GM21360 (cell line): Measurements from ENCODE around the gene ARPC1A.
A peak's percentile ranks its signal among the peaks of the same experiment; 100 is the strongest.
"Not testable (repeated sequence)": the region's sequence is repeated elsewhere in the genome, so short reads cannot be mapped to it uniquely, and the experiment has no call there.

ENCODE experiments used
- ATAC-seq: cut with Tn5 transposase; IDR thresholded peaks from one replicate; pipeline ENCODE4 v1.9.1; 2021; ENCODE audit warnings: mild to moderate bottlenecking, moderate library complexity; ENCODE audit not compliant: unreplicated experiment

Gene ARPC1A

GRCh38 chr7:99325592-99326407 is at the start of gene ARPC1A:
ARPC1A (plus strand) TSS chr7:99325898; CDS start chr7:99333354, 7,456 bp downstream.
- ATAC-seq: peak; percentile 82

- ATAC-seq: no peak
Measured at GRCh38 chr7:99278180-99278579, 47.5 kb upstream of the ARPC1A start.

GRCh38 chr7:99284165-99284564 is 41.5 kb upstream of the ARPC1A start:
- not testable (repeated sequence) for ATAC-seq

- no peak for ATAC-seq
Measured at GRCh38 chr7:99287779-99288534, 37.7 kb upstream of the ARPC1A start.

- ATAC-seq: no peak
Measured at GRCh38 chr7:99289185-99289584, 36.5 kb upstream of the ARPC1A start.

- not testable (repeated sequence) for ATAC-seq
Measured at GRCh38 chr7:99290148-99290547, 35.5 kb upstream of the ARPC1A start.

- no peak for ATAC-seq
Measured at GRCh38 chr7:99290980-99291607, 34.6 kb upstream of the ARPC1A start.

- ATAC-seq: no peak
Measured at GRCh38 chr7:99292127-99292526, 33.6 kb upstream of the ARPC1A start.

- no peak for ATAC-seq
Measured at GRCh38 chr7:99293167-99293566, 32.5 kb upstream of the ARPC1A start.

GRCh38 chr7:99293650-99294049 is 32.0 kb upstream of the ARPC1A start:
- ATAC-seq: no peak

- ATAC-seq: no peak
Measured at GRCh38 chr7:99296471-99296870, 29.2 kb upstream of the ARPC1A start.

GRCh38 chr7:99301496-99301895 is 24.2 kb upstream of the ARPC1A start:
- no peak for ATAC-seq

GRCh38 chr7:99305473-99306260 is 20.0 kb upstream of the ARPC1A start:
- ATAC-seq: no peak

- ATAC-seq: no peak
Measured at GRCh38 chr7:99308461-99309074, 17.1 kb upstream of the ARPC1A start.

GRCh38 chr7:99309111-99309510 is 16.6 kb upstream of the ARPC1A start:
- no peak for ATAC-seq

- no peak for ATAC-seq
Measured at GRCh38 chr7:99310004-99310403, 15.7 kb upstream of the ARPC1A start.

GRCh38 chr7:99311702-99312101 is 14.0 kb upstream of the ARPC1A start:
- no peak for ATAC-seq

GRCh38 chr7:99312316-99313203 is 13.1 kb upstream of the ARPC1A start:
- no peak for ATAC-seq

- ATAC-seq: no peak
Measured at GRCh38 chr7:99313204-99313573, 12.5 kb upstream of the ARPC1A start.
